Endothelial cell (in vitro differentiated cells): ENCODE data around the gene LBX2. TPM values are rescaled to one million over a fixed set of nuclear protein-coding genes. Genes with fewer than 3 reads are reported as not detected.

Source experiments
- DNase-seq: peaks from one replicate; pipeline ENCODE4 v3.0.0; 2021; ENCODE audit warnings: low spot score
- H3K27ac Mint-ChIP-seq: one replicate; pipeline ENCODE4 v1.8.0; 2021; ENCODE audit warnings: mixed read lengths, inconsistent platforms; ENCODE audit not compliant: unreplicated experiment
- H3K27me3 Mint-ChIP-seq: one replicate; pipeline ENCODE4 v1.8.0; 2021; ENCODE audit warnings: mild to moderate bottlenecking, moderate library complexity, mixed read lengths, inconsistent platforms; ENCODE audit not compliant: unreplicated experiment
- H3K36me3 Mint-ChIP-seq: one replicate; pipeline ENCODE4 v1.8.0; 2021; ENCODE audit warnings: mild to moderate bottlenecking, low read depth, mixed read lengths, inconsistent platforms; ENCODE audit not compliant: unreplicated experiment
- H3K4me1 Mint-ChIP-seq: one replicate; pipeline ENCODE4 v1.8.0; 2021; ENCODE audit warnings: mild to moderate bottlenecking, mixed read lengths, inconsistent platforms; ENCODE audit not compliant: unreplicated experiment
- H3K4me3 Mint-ChIP-seq: one replicate; pipeline ENCODE4 v1.8.0; 2021; ENCODE audit warnings: mild to moderate bottlenecking, mixed read lengths, inconsistent platforms; ENCODE audit not compliant: unreplicated experiment
- H3K9me3 Mint-ChIP-seq: one replicate; pipeline ENCODE4 v1.8.0; 2021; ENCODE audit warnings: mixed read lengths, inconsistent platforms; ENCODE audit not compliant: unreplicated experiment
- total RNA-seq: library from RNA; stranded (reverse); fragmentation: NEBNext Ultra II Directional; extraction: Animal tissue kit (Norgen Biotek cat#: 25700); gene quantifications from one replicate; pipeline ENCODE4 v1.2.1, GENCODE V29; 2021; ENCODE audit not compliant: unreplicated experiment
- TF ChIP-seq, protein P1 (sequence below): fragments of 200-600 bp; sonication (generic); IDR thresholded peaks from one replicate; pipeline ENCODE4 v1.5.0; 2021; ENCODE audit warnings: antibody characterized with exemption; ENCODE audit not compliant: unreplicated experiment

LBX2 gene
- total RNA-seq, 1 donor from 2014 or later, result not detected

DNA sequence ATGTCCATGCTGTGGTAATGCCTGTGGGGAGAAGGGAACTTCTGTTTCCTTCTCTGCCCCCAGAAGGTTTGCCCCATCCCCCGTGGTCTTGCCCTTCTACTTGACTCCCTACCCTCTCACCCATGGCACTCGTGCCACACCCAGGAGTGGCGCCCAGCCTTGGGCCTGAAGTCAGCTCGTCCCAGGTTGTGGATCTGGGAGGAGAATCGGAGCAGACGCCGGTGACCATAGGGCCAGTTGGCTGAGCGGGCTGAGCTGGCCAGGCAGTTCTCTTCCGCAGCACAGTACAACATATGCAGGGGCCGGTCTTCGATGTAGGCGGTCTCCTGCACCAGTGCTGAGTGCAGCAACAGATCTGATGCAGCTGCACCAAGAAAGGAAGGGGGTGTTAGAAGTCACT lies 35.0 kb upstream of the LBX2 start:
- DNase-seq, result no peak
- peaks cover 2% of the 10 kb centered on the region for H3K27me3 Mint-ChIP-seq
- no peak overlapping the region for H3K4me3 Mint-ChIP-seq
- peaks cover 5% of the 10 kb centered on the region for H3K4me1 Mint-ChIP-seq
- H3K9me3 Mint-ChIP-seq, result no peaks in the 10 kb centered on the region
- peaks cover 13% of the 10 kb centered on the region for H3K36me3 Mint-ChIP-seq
- TF ChIP-seq, protein P1, sequence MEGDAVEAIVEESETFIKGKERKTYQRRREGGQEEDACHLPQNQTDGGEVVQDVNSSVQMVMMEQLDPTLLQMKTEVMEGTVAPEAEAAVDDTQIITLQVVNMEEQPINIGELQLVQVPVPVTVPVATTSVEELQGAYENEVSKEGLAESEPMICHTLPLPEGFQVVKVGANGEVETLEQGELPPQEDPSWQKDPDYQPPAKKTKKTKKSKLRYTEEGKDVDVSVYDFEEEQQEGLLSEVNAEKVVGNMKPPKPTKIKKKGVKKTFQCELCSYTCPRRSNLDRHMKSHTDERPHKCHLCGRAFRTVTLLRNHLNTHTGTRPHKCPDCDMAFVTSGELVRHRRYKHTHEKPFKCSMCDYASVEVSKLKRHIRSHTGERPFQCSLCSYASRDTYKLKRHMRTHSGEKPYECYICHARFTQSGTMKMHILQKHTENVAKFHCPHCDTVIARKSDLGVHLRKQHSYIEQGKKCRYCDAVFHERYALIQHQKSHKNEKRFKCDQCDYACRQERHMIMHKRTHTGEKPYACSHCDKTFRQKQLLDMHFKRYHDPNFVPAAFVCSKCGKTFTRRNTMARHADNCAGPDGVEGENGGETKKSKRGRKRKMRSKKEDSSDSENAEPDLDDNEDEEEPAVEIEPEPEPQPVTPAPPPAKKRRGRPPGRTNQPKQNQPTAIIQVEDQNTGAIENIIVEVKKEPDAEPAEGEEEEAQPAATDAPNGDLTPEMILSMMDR, result no peak
- no peak overlapping the region for H3K27ac Mint-ChIP-seq

DNA sequence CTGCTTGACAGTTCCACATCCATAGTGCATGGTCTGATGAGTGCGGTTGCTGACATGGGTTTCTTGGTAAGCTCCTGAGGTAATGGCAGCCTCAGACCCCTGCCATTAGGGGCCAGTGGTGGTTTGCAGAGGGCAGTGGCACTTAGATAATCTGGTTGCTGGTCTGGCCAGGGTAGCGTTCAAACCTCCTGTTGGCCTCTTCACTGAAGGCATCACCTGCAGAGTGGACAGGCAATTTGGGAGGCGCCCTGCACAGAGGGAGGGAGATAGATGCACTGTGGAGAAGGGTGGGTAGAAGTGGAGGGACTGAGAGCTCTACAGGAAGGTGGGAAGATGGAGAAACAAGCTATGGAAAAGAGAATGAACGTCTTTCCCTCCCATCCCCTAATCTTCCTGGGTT lies 34.1 kb upstream of the LBX2 start:
- H3K4me1 Mint-ChIP-seq, result peaks cover 12% of the 10 kb centered on the region
- peak overlapping the region; percentile 17 for H3K4me3 Mint-ChIP-seq
- TF ChIP-seq, protein P1, result no peak
- H3K27ac Mint-ChIP-seq, result no peak overlapping the region
- H3K9me3 Mint-ChIP-seq, result no peaks in the 10 kb centered on the region
- no peak for DNase-seq
- H3K36me3 Mint-ChIP-seq, result peaks cover 16% of the 10 kb centered on the region
- H3K27me3 Mint-ChIP-seq, result peaks cover 7% of the 10 kb centered on the region

DNA sequence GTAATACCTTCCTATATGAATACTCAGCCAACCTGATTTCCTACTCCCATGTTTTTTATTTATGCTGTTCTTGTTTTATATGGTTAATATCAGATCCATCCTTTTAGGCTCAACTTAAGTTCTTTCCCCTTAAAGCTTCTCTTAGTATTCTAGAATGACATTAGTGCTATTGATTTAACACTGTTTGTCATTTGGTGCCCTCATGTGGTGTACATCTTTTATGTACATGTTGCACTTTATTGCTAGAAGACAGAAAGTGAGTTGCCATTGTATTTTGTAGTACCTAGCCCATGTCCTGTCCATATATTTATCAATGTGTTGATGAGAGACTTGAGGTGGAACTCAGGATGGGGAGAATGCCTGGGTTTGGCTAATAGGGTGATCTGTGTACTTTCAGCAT lies 32.8 kb upstream of the LBX2 start:
- Mint-ChIP-seq H3K9me3 (no peaks in the 10 kb centered on the region), H3K4me1 (peaks cover 18% of the 10 kb centered on the region), H3K4me3 (no peak overlapping the region), H3K27ac (peak overlapping the region; percentile 2), H3K27me3 (peaks cover 12% of the 10 kb centered on the region), H3K36me3 (peaks cover 28% of the 10 kb centered on the region)
- DNase-seq, result no peak
- TF ChIP-seq, protein P1, result no peak

DNA sequence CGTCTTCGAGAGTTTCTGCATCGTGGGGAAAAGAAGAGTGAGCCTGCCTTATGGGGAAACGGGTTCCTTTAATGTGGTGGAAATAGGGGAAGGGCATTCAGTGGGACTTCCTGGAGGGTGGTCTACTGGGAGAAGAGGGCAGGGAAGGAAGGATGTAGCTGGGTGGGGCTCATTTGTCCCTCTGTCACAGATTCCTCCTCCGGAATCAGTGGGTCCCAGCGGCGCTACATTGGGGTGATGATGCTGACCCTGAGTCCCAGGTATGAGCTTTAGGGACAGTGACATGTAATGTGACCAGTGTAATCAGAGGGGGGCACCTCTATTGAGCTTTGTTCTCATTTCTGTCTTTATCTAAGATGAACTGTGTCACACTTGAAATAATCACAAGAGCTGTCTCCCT lies 32.3 kb upstream of the LBX2 start:
- H3K9me3 Mint-ChIP-seq, result no peaks in the 10 kb centered on the region
- H3K27ac Mint-ChIP-seq, result peak overlapping the region; percentile 25
- TF ChIP-seq, protein P1, result no peak
- H3K4me1 Mint-ChIP-seq, result peaks cover 18% of the 10 kb centered on the region
- peak overlapping the region; percentile 62 for H3K4me3 Mint-ChIP-seq
- no peak for DNase-seq
- peaks cover 33% of the 10 kb centered on the region for H3K36me3 Mint-ChIP-seq
- H3K27me3 Mint-ChIP-seq, result peaks cover 12% of the 10 kb centered on the region

DNA sequence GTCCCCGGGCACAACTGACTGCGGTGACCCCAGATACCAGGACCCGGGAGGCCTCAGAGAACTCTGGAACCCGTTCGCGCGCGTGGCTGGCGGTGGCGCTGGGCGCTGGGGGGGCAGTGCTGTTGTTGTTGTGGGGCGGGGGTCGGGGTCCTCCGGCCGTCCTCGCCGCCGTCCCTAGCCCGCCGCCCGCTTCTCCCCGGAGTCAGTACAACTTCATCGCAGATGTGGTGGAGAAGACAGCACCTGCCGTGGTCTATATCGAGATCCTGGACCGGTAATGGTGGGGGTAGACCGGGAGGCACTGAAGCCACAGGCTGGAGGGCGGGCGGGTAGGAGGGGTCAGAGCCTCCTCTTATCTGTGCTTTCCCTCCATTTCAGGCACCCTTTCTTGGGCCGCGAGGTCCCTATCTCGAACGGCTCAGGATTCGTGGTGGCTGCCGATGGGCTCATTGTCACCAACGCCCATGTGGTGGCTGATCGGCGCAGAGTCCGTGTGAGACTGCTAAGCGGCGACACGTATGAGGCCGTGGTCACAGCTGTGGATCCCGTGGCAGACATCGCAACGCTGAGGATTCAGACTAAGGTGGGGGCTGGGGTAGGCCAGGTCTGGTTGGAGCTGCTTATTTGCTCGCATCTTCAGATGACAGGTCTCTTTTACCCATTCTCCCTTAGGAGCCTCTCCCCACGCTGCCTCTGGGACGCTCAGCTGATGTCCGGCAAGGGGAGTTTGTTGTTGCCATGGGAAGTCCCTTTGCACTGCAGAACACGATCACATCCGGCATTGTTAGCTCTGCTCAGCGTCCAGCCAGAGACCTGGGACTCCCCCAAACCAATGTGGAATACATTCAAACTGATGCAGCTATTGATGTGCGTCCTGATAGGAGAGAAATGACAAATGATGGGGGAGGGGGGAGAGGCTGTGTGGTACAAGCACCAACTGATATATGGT lies 31.1 kb upstream of the LBX2 start:
- peak; percentile 29 for DNase-seq
- H3K4me1 Mint-ChIP-seq, result peaks cover 26% of the 10 kb centered on the region
- H3K36me3 Mint-ChIP-seq, result peaks cover 39% of the 10 kb centered on the region
- H3K27me3 Mint-ChIP-seq, result peaks cover 12% of the 10 kb centered on the region
- H3K4me3 Mint-ChIP-seq, result peak overlapping the region; percentile 87
- no peaks in the 10 kb centered on the region for H3K9me3 Mint-ChIP-seq
- TF ChIP-seq, protein P1, result no peak
- H3K27ac Mint-ChIP-seq, result peak overlapping the region; percentile 48
